NCI-H1930 (cell line): Measurements from ENCODE around the gene NRIP1.

ENCODE experiments used
- DNase-seq, 2 experiments: peaks; one replicate each; lab custom pipeline; 2025; lab: John Stamatoyannopoulos, UW

NRIP1 gene

GRCh38 chr21:15005391-15005790 is 59.4 kb downstream of the NRIP1 start:
- peak in 1 of 2 experiments; percentile 43 for DNase-seq

GRCh38 chr21:15004721-15005370 is 60.0 kb downstream of the NRIP1 start:
- no peak for DNase-seq

- peak; percentile 83 to 92 for DNase-seq
Measured at GRCh38 chr21:15003463-15004135, 61.2 kb downstream of the NRIP1 start.

GRCh38 chr21:15001857-15002606 is 62.8 kb downstream of the NRIP1 start:
- DNase-seq = peak; percentile 26 to 27

- DNase-seq = no peak
Measured at GRCh38 chr21:15001113-15001512, 63.7 kb downstream of the NRIP1 start.

GRCh38 chr21:15000081-15000480 is 64.7 kb downstream of the NRIP1 start:
- DNase-seq = no peak

GRCh38 chr21:14998784-14999183 is 66.0 kb downstream of the NRIP1 start:
- DNase-seq = no peak

GRCh38 chr21:14998336-14998735 is 66.5 kb downstream of the NRIP1 start:
- no peak for DNase-seq

- DNase-seq = no peak
Measured at GRCh38 chr21:14995695-14996490, 68.9 kb downstream of the NRIP1 start.

- DNase-seq = no peak
Measured at GRCh38 chr21:14995226-14995625, 69.6 kb downstream of the NRIP1 start.

- DNase-seq = no peak
Measured at GRCh38 chr21:14993115-14993514, 71.7 kb downstream of the NRIP1 start.

- DNase-seq = no peak
Measured at GRCh38 chr21:14991957-14992356, 72.8 kb downstream of the NRIP1 start.

GRCh38 chr21:14989359-14989758 is 75.4 kb downstream of the NRIP1 start:
- no peak for DNase-seq

- no peak for DNase-seq
Measured at GRCh38 chr21:14988760-14989159, 76.0 kb downstream of the NRIP1 start.

- DNase-seq = no peak
Measured at GRCh38 chr21:14987370-14988170, 77.2 kb downstream of the NRIP1 start.

- no peak for DNase-seq
Measured at GRCh38 chr21:14985306-14985705, 79.5 kb downstream of the NRIP1 start.

- DNase-seq = no peak
Measured at GRCh38 chr21:14982336-14982735, 82.5 kb downstream of the NRIP1 start.

GRCh38 chr21:14981246-14981645 is 83.6 kb downstream of the NRIP1 start:
- no peak for DNase-seq

- DNase-seq = no peak
Measured at GRCh38 chr21:14979264-14979663, 85.5 kb downstream of the NRIP1 start.

- no peak for DNase-seq
Measured at GRCh38 chr21:14977814-14978213, 87.0 kb downstream of the NRIP1 start.

GRCh38 chr21:14975136-14975919 is 89.5 kb downstream of the NRIP1 start:
- DNase-seq = no peak
